ENCODE results near the gene DEK. TPM values are rescaled to one million over a fixed set of nuclear protein-coding genes. Genes with fewer than 3 reads are reported as not detected.

Gene DEK
- polyA plus RNA-seq, 2 of the 4 experiments (the other 2 are of a cell fraction): 96.4 to 146 TPM

- WGBS (ENCODE audit: missing lambda C conversion rate): 68% methylated on average over 8 of the region's 8 CpGs
- peak in 1 of 2 experiments; percentile 19 for DNase-seq (ENCODE audit: low read depth in 1 of 2, low spot score in 1 of 2)
- no peak overlapping the region for H3K4me2 ChIP-seq
- H3K9me3 ChIP-seq: no peaks in the 10 kb centered on the region
- POLR2A ChIA-PET: no interaction called here
- ATAC-seq: peak in 1 of 2 experiments; percentile 61; a peak in 3 of 6 replicates
- FAIRE-seq: no peak
- H3K27ac ChIP-seq: no peak overlapping the region
- H3K4me1 ChIP-seq: peaks cover 4% of the 10 kb centered on the region; the same call in 1 of the 3 replicates
- H3K4me3 ChIP-seq: no peak overlapping the region
- CTCF ChIA-PET: interaction anchor here (1.5 kb wide), 1 partner anchor 10 kb away, joined by 3 read pairs; no protein-coding TSS in a partner anchor
- TF ChIP-seq RAD21 (conservative IDR thresholded peaks at IDR 0.05 in 1 of 2, IDR thresholded peaks at IDR 0.05 in 1 of 2) (peak in 1 of 2 experiments; percentile 14; a peak in 1 of 5 replicates), CTCF (IDR thresholded peaks at IDR 0.05) (peak; percentile 15; the same call in 2 of the 3 replicates), RFX5 (IDR thresholded peaks at IDR 0.05) (no peak)
Observed at GRCh38 chr6:18302561-18303439, 38.5 kb upstream of the DEK start.

GRCh38 chr6:18293076-18293904, 29.0 kb upstream of the DEK start:
- CTCF ChIA-PET: interaction anchor here (0.6 kb wide), 1 partner anchor 7 kb away, joined by 4 read pairs; no protein-coding TSS in a partner anchor
- ATAC-seq: peak; percentile 47 to 65; a peak in 3 of 6 replicates
- no peak for FAIRE-seq

GRCh38 chr6:18289283-18289682, 25.0 kb upstream of the DEK start:
- no peak overlapping the region for H3K4me2 ChIP-seq
- H3K4me3 ChIP-seq: no peak overlapping the region
- H3K9me3 ChIP-seq: no peaks in the 10 kb centered on the region
- H3K27ac ChIP-seq: no peak overlapping the region
- DNase-seq (ENCODE audit: low read depth in 1 of 2, low spot score in 1 of 2) (no peak), ATAC-seq (no peak), FAIRE-seq (no peak)
- no peaks in the 10 kb centered on the region; the same call in 2 of the 3 replicates for H3K4me1 ChIP-seq
- ChIA-PET CTCF (no interaction called here), POLR2A (no interaction called here)
- 66% methylated on average over 4 of the region's 4 CpGs for WGBS (ENCODE audit: missing lambda C conversion rate)
- TF ChIP-seq REST (IDR thresholded peaks at IDR 0.05): no peak
- no peak for TF ChIP-seq SMC3 (IDR thresholded peaks at IDR 0.05)
- no peak for TF ChIP-seq ESRRA (IDR thresholded peaks at IDR 0.05; ENCODE audit: borderline replicate concordance, low read length)
- TF ChIP-seq ELK1 (IDR thresholded peaks at IDR 0.05; ENCODE audit: low read depth, low read length): no peak
- TF ChIP-seq ZNF302 (CRISPR knock-in tag; IDR thresholded peaks at IDR 0.05): no peak
- no peak for TF ChIP-seq FOSL2 (IDR thresholded peaks at IDR 0.05)
- TF ChIP-seq FOSL2 (CRISPR knock-in tag; IDR thresholded peaks at IDR 0.05): no peak
- TF ChIP-seq EP300 (IDR thresholded peaks at IDR 0.05): no peak
- TF ChIP-seq MAX (IDR thresholded peaks at IDR 0.05): no peak
- TF ChIP-seq CBX2 (IDR thresholded peaks at IDR 0.05; ENCODE audit: borderline replicate concordance, low read depth): no peak
- no peak for TF ChIP-seq HMGXB4 (CRISPR knock-in tag; IDR thresholded peaks at IDR 0.05; ENCODE audit: borderline replicate concordance)
- TF ChIP-seq EHF (CRISPR knock-in tag; IDR thresholded peaks at IDR 0.05): no peak
- TF ChIP-seq GATA3 (IDR thresholded peaks at IDR 0.05; ENCODE audit: borderline replicate concordance): no peak
- TF ChIP-seq ZC3H11A (IDR thresholded peaks at IDR 0.05): no peak
- TF ChIP-seq POLR2AphosphoS2 (conservative IDR thresholded peaks at IDR 0.05; ENCODE audit: low read length): no peak
- TF ChIP-seq NPAS2 (CRISPR knock-in tag; IDR thresholded peaks at IDR 0.05; ENCODE audit: borderline replicate concordance): no peak
- TF ChIP-seq TP53 (CRISPR knock-in tag; IDR thresholded peaks at IDR 0.05): no peak

More at GRCh38 chr6:18293076-18293904, 29.0 kb upstream of the DEK start:
- POLR2A ChIA-PET: no interaction called here
- WGBS (ENCODE audit: missing lambda C conversion rate): 37% methylated on average over 6 of the region's 6 CpGs
- no peak overlapping the region for H3K27ac ChIP-seq
- no peak overlapping the region for H3K4me2 ChIP-seq
- DNase-seq (ENCODE audit: low read depth in 1 of 2, low spot score in 1 of 2): peak in 1 of 2 experiments; percentile 37
- peak; percentile 36 for TF ChIP-seq MAFK (IDR thresholded peaks at IDR 0.05; ENCODE audit: partially characterized antibody)
- no peak for TF ChIP-seq BHLHE40 (IDR thresholded peaks at IDR 0.05; ENCODE audit: low read depth, low read length)
- no peak for TF ChIP-seq NR3C1 (IDR thresholded peaks at IDR 0.05)
- H3K4me1 ChIP-seq: no peaks in the 10 kb centered on the region; the same call in 2 of the 3 replicates
- H3K9me3 ChIP-seq: no peaks in the 10 kb centered on the region
- no peak overlapping the region for H3K4me3 ChIP-seq

Data from A549 (cell line).